ENCODE results near the gene TAS1R2.

DNA sequence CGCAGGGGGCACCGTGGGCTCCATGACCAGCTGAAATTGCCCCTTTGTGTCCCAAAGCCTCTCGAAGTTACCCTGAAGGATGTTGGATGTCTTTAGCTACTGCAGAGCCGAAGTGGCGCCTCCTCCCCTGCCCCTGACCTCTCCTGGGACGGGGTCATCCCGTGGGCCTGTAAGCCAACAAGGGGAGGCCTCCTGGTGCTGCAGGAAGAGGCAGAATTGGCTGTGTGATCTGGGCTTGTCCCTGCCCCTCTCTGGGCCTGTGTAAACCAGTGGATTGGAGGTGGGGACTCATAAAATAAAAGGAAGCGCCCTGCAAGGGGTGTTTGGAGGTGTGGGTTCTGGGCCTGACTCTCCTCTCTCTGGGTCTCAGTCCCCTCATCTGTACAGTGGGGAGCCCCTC lies 2.1 kb upstream of the TAS1R2 start:
- TF ChIP-seq EP300 (IDR thresholded peaks at IDR 0.05), result no peak
- TF ChIP-seq POLR2AphosphoS5 (IDR thresholded peaks at IDR 0.05), result no peak

All from gastroesophageal sphincter (tissue), 2 donors.